ENCODE results near the gene R3HDM2. TPM values are rescaled to one million over a fixed set of nuclear protein-coding genes. Genes with fewer than 3 reads are reported as not detected.

Gene R3HDM2
- total and polyA plus RNA-seq, 2 of the 13 experiments (the other 11 are each of a cell fraction or from before 2014, with no cell fraction given), result 11.1 to 23.5 TPM

DNA sequence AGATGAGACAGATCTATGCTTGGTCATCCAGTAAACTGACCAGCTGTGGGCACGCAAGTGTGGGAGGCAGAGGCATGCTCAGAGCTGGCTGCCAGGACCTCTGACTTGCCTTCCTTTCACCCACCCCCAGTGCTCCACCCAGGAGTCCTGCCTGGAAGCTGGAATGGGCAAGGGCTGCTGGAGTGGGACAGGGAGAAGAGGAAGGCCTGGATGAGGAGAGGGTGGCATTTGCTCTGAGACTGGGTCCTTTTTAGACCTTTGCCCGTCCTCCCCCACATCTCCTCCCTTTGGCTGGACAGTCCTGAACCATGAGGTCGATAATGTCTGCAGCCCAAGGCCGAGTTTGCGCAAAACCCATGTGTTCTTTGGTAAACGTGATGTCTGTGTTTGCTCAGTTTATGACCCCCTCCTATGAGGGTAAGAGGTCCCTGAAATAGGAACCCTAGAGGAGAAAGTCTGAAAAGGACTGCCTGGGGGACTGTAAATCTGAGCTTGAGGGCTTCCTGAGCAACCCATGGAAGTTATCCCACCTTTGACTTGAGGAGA lies 20.5 kb upstream of the R3HDM2 start (continued):
- TF ChIP-seq ZNF34 (CRISPR knock-in tag; IDR thresholded peaks at IDR 0.05; ENCODE audit: borderline replicate concordance) (peak; percentile 85; the same call in 1 of the 2 replicates), NCOR1 (IDR thresholded peaks at IDR 0.05; ENCODE audit: borderline replicate concordance, low read length) (peak; percentile 99), MEIS1 (CRISPR knock-in tag; IDR thresholded peaks at IDR 0.05; ENCODE audit: borderline replicate concordance) (peak; percentile 94), ZNF556 (CRISPR knock-in tag; IDR thresholded peaks at IDR 0.05; ENCODE audit: borderline replicate concordance) (peak; percentile 99), NPAS2 (CRISPR knock-in tag; IDR thresholded peaks at IDR 0.05; ENCODE audit: borderline replicate concordance) (no peak), SKI (IDR thresholded peaks at IDR 0.05; ENCODE audit: partially characterized antibody) (peak; percentile 100), ZFP36L2 (CRISPR knock-in tag; IDR thresholded peaks at IDR 0.05) (no peak), SRSF1 (optimal IDR thresholded peaks at IDR 0.05; ENCODE audit: low read depth, low read length) (no peak), EED (CRISPR knock-in tag; IDR thresholded peaks at IDR 0.05) (no peak), ZNF788 (CRISPR knock-in tag; IDR thresholded peaks at IDR 0.05; ENCODE audit: borderline replicate concordance) (peak; percentile 97; the same call in 1 of the 2 replicates), TP53 (CRISPR knock-in tag; conservative IDR thresholded peaks at IDR 0.05) (no peak), ATAD3A (CRISPR knock-in tag; IDR thresholded peaks at IDR 0.05) (no peak), ZFY (CRISPR knock-in tag; IDR thresholded peaks at IDR 0.05) (peak; percentile 63; the same call in 1 of the 2 replicates), NR2F6 (IDR thresholded peaks at IDR 0.05) (peak; percentile 95), NR2F6 (CRISPR knock-in tag; IDR thresholded peaks at IDR 0.05) (peak; percentile 98), ZNF83 (CRISPR knock-in tag; IDR thresholded peaks at IDR 0.05; ENCODE audit: borderline replicate concordance) (no peak), GATAD2A (CRISPR knock-in tag; IDR thresholded peaks at IDR 0.05) (peak; percentile 98), ZSCAN21 (CRISPR knock-in tag; IDR thresholded peaks at IDR 0.05; ENCODE audit: borderline replicate concordance) (peak; percentile 90), ZMAT3 (CRISPR knock-in tag; conservative IDR thresholded peaks at IDR 0.05) (peak; percentile 80; the same call in 1 of the 2 replicates), HNRNPL (IDR thresholded peaks at IDR 0.05; ENCODE audit: low read depth, low read length) (peak; percentile 89), ADNP (CRISPR knock-in tag; IDR thresholded peaks at IDR 0.05) (no peak), CCAR2 (optimal IDR thresholded peaks at IDR 0.05; ENCODE audit: low read depth, low read length) (no peak)
- TF ChIP-seq, protein P1, sequence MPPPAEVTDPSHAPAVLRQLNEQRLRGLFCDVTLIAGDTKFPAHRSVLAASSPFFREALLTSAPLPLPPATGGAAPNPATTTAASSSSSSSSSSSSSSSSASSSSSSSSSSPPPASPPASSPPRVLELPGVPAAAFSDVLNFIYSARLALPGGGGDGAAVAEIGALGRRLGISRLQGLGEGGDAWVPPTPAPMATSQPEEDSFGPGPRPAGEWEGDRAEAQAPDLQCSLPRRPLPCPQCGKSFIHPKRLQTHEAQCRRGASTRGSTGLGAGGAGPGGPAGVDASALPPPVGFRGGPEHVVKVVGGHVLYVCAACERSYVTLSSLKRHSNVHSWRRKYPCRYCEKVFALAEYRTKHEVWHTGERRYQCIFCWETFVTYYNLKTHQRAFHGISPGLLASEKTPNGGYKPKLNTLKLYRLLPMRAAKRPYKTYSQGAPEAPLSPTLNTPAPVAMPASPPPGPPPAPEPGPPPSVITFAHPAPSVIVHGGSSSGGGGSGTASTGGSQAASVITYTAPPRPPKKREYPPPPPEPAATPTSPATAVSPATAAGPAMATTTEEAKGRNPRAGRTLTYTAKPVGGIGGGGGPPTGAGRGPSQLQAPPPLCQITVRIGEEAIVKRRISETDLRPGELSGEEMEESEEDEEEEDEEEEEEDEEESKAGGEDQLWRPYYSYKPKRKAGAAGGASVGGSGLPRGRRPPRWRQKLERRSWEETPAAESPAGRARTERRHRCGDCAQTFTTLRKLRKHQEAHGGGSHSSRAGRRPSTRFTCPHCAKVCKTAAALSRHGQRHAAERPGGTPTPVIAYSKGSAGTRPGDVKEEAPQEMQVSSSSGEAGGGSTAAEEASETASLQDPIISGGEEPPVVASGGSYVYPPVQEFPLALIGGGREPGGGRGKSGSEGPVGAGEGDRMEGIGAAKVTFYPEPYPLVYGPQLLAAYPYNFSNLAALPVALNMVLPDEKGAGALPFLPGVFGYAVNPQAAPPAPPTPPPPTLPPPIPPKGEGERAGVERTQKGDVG (CRISPR knock-in tag; IDR thresholded peaks at IDR 0.05; ENCODE audit: borderline replicate concordance), result no peak; the same call in 1 of the 2 replicates
- TF ChIP-seq, protein P2, sequence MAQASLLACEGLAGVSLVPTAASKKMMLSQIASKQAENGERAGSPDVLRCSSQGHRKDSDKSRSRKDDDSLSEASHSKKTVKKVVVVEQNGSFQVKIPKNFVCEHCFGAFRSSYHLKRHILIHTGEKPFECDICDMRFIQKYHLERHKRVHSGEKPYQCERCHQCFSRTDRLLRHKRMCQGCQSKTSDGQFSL (CRISPR knock-in tag; IDR thresholded peaks at IDR 0.05), result no peak; the same call in 1 of the 2 replicates
- TF ChIP-seq, protein P3, sequence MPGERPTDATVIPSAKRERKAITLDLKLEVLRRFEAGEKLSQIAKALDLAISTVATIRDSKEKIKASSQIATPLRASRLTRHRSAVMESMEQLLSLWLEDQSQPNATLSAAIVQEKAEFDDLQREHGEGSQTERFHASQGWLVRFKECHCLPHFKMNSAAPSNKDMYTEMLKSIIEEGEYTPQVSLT (CRISPR knock-in tag; IDR thresholded peaks at IDR 0.05; ENCODE audit: borderline replicate concordance, low read depth), result 0 out of 2 replicates have a peak, but pooled peaks have one; percentile 44
- TF ChIP-seq, protein P4, sequence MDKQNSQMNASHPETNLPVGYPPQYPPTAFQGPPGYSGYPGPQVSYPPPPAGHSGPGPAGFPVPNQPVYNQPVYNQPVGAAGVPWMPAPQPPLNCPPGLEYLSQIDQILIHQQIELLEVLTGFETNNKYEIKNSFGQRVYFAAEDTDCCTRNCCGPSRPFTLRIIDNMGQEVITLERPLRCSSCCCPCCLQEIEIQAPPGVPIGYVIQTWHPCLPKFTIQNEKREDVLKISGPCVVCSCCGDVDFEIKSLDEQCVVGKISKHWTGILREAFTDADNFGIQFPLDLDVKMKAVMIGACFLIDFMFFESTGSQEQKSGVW (CRISPR knock-in tag; IDR thresholded peaks at IDR 0.05; ENCODE audit: borderline replicate concordance), result no peak
